ENCODE results near the gene RPUSD3.

DNA sequence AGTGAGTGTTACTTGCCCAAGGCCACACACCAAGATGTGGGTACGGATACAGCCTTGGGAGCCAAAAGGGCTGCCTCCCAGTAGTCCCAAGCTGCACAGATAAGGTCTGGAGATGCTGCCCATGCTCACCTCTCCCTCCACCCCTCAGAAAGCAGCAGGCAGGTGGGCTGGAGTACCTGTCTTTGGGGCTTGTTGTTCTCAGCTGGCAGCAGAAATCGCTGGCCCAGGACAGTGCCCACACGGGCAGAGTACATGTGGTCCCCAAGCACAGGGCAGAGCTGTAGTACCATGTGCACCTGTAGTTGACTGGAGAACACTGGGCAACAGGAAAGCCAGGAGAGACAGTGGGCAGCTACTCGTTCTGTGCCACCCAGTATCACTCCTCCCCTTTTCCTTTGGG lies 5.0 kb downstream of the RPUSD3 start:
- TF ChIP-seq, protein P1, sequence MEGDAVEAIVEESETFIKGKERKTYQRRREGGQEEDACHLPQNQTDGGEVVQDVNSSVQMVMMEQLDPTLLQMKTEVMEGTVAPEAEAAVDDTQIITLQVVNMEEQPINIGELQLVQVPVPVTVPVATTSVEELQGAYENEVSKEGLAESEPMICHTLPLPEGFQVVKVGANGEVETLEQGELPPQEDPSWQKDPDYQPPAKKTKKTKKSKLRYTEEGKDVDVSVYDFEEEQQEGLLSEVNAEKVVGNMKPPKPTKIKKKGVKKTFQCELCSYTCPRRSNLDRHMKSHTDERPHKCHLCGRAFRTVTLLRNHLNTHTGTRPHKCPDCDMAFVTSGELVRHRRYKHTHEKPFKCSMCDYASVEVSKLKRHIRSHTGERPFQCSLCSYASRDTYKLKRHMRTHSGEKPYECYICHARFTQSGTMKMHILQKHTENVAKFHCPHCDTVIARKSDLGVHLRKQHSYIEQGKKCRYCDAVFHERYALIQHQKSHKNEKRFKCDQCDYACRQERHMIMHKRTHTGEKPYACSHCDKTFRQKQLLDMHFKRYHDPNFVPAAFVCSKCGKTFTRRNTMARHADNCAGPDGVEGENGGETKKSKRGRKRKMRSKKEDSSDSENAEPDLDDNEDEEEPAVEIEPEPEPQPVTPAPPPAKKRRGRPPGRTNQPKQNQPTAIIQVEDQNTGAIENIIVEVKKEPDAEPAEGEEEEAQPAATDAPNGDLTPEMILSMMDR (IDR thresholded peaks at IDR 0.05; ENCODE audit: extremely low read depth in 1 of 2, insufficient read depth in 1 of 2, low read depth in 1 of 2, low read length in 2 of 2) = no peak
- TF ChIP-seq POLR2AphosphoS5 (IDR thresholded peaks at IDR 0.05; ENCODE audit: insufficient read depth, low read depth, low read length) (no peak), POLR2A (IDR thresholded peaks at IDR 0.05; ENCODE audit: low read depth, low read length) (no peak), JUN (IDR thresholded peaks at IDR 0.05; ENCODE audit: borderline replicate concordance, insufficient read depth, insufficient read length, low read depth) (no peak), MYC (IDR thresholded peaks at IDR 0.05; ENCODE audit: low read depth, low read length) (no peak)
- TF ChIP-seq, protein P2, sequence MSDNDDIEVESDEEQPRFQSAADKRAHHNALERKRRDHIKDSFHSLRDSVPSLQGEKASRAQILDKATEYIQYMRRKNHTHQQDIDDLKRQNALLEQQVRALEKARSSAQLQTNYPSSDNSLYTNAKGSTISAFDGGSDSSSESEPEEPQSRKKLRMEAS (IDR thresholded peaks at IDR 0.05; ENCODE audit: insufficient read depth, insufficient read length) = no peak

Measured in endothelial cell of umbilical vein (primary cell).